Glomerular endothelial cell (primary cell): ENCODE measurements around the gene ATXN3L. TPM values are rescaled to one million over a fixed set of nuclear protein-coding genes. Genes with fewer than 3 reads are reported as not detected.
"Not testable (repeated sequence)": the region's sequence is repeated elsewhere in the genome, so short reads cannot be mapped to it uniquely, and the experiment has no call there.

Experiments
- DNase-seq: peaks from one replicate; pipeline ENCODE4 v3.0.0-alpha.2; 2011; ENCODE audit warnings: low read depth, low spot score; ENCODE audit errors: extremely low read depth
- total RNA-seq: library from RNA; depleted of rRNA; stranded (reverse); fragments of >200 nt; gene quantifications from 2 replicates; pipeline ENCODE4 v1.2.3, GENCODE V29; 2015

ATXN3L gene
- total RNA-seq, 1 donor from 2014 or later = not detected

DNA sequence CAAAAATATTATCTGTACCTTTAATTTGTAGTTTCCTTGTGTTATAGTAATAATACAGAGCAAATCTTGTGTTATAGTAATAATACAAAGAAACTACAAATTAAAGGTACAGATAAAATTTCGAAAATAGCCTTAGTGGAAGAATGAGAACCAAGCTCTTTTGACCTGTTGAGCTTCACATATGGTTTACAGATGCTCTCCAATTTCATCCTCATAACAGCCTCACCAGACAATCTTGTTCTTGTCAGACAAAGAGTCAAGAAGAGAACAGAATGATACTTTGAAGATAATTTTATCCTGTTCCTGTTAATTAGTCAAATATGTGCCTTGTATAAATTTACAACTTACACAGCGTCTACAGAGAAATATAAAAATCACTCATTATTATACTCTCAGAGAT is 12.8 kb downstream of the ATXN3L start:
- no peak for DNase-seq

GRCh38 chrX:13305108-13305507 is 14.7 kb downstream of the ATXN3L start:
- no peak for DNase-seq

GRCh38 chrX:13304052-13304451 is 15.8 kb downstream of the ATXN3L start:
- no peak for DNase-seq

DNA sequence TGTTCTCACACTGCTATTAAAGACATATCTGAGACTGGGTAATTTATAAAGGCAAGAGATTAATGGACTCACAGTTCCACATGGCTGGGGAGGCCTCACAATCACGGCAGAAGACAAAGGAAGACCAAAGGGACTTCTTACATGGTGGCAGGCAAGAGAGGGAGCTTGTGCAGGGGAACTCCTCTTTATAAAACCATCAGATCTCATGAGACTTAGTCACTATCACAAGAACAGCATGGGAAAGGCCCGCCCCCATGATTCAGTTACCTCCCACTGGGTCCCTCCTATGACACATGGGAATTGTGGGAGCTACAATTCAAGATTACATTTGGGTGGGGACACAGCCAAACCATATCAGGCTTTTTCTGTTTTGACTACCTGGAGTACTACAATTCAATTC is 16.6 kb downstream of the ATXN3L start:
- DNase-seq = not testable (repeated sequence)

DNA sequence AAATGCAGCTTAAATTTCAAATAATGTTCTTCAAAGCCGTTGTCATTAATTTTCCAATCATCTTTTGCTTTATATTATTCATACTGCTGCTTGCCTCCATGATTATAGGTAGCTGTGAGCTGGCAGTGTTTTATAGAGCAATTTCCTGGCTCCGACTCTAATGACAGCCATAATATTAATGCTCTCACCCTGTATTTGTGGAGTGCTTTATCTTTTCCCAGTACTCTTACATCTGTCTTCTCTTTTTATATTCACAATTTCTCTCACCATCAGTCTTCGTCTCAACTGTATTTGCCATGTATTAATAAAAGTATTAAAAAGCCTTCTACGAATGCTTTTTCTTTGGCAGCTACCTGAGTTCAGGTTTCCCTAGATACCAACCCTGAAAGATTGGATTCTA is 21.0 kb downstream of the ATXN3L start:
- DNase-seq = no peak

DNA sequence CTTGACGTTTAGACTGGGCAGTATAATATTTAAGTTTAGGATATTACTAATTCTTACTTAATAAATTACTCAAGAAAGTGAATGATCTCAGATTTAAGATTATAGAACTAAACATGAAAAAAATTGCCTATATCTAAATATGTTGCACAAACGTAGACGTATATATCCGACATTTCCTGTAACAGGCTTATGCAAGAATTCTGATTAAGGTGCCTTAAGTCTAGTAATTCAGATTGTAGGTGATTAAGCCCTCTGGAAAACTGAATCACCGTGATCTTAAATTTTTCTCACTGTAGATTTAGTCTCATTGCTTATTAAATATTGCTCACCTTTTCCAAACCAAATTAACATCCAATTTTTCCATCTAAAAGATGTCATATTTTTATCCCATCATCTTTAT is 24.0 kb downstream of the ATXN3L start:
- DNase-seq = no peak

GRCh38 chrX:13293700-13294099 is 26.2 kb downstream of the ATXN3L start:
- DNase-seq = no peak

GRCh38 chrX:13290891-13291614 is 28.8 kb downstream of the ATXN3L start:
- no peak for DNase-seq

DNA sequence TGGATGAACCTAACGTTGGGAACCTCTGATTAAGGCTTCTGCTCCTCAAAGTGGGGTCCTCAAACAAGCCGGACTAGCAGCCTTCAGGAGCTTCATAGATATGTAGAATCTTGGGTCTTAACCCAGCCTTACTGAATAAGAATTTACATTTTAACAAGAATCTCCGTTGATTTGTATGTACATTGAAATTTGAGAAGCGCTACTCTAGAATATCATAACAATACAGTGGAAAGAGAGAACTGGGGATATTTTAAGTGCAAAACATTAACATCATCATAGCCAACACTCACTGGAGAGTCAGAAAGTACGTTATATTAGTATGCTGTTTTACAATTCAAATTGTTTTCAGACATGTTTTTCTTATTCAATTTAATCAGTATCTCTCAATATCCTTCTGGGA is 31.2 kb downstream of the ATXN3L start:
- DNase-seq = no peak

DNA sequence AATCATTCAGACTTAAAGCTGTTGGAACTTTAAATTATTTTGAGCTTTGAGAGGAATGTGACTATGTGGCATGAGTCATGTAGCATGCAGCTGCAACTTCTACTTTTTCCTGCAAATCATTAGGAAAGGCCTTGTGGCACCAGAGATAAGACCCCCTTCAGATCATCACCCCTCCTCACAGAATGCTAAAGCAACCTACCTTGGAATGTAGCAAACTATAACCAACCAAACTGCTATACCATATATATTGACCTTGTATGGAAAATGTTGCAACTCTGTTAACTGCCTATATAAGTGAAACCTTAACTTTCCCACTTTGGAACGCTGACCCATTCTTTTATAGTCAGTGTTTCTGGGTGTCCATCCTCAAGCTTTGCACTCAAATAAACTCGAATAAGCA is 32.0 kb downstream of the ATXN3L start:
- peak; percentile 57 for DNase-seq

DNA sequence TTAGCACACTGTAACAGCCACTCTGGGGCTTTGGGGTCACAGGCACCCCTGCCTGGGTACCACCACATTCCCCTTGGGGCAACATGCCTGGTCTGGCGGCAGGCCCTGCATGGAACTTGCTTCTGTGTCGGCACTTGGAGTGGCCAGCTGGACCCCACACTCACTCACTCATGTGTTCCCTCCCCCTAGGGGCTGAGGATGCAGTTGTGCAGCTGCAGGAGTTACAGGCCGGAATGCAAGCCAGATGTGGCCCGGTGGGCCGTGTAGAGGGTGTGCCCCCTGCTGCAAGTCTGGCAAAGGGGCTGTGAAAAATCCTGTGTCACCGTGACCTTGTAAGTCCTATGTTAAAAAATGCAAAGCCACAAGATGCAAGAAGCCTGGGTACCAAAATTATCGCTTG is 34.2 kb downstream of the ATXN3L start:
- DNase-seq = no peak

- DNase-seq = no peak
Measured at GRCh38 chrX:13285229-13285628, 34.6 kb downstream of the ATXN3L start.

- no peak for DNase-seq
Measured at GRCh38 chrX:13284570-13284969, 35.3 kb downstream of the ATXN3L start.

DNA sequence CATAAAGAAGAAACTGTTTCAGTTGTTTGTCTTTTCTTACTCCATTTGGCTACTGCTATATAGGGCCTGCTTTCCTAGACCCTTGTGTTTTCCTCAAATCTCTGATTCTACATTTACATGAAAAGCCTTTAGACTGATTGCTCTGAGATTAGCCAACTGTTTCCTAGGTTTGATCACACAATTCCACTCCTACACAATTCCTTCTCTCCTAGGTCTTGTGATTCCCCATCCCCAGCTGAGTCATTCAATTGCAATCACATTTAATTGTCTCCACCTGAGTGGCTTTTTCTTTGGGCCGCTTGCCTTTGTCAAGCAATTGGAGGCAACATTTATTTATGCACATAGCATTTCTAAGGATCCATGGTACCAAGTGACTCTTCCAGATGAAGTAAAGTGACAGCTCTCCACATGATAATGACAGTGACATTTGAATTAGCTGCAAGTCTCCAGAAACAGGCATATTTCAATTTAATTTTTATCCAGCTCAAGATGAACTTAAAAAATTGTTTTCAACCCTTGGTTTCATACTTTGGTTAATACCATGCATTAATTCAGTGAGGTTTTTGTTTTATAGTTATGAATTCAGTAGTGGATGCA is 35.8 kb downstream of the ATXN3L start:
- DNase-seq = peak; percentile 37

DNA sequence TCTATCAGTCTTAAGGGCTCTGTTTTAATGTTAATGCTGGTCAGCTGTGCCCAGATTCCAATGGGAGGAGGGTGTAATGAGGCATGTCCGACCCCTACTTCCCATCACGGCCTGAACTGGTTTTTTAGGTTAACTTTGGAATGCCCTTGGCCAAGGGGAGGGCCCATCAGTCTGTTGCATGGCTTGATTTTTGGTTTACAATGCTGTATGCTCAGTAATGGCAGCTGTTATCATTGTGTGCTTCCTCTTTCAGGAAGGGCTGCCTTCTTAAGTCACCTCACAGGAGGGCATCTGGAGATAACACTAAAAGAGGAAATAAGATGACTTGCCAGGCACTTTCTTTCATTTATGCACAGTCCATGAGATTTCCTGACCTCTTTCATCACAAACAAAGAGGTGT is 36.3 kb downstream of the ATXN3L start:
- DNase-seq = peak; percentile 54

- DNase-seq = no peak
Measured at GRCh38 chrX:13281289-13281688, 38.6 kb downstream of the ATXN3L start.

GRCh38 chrX:13279279-13280018 is 40.4 kb downstream of the ATXN3L start:
- DNase-seq = no peak

DNA sequence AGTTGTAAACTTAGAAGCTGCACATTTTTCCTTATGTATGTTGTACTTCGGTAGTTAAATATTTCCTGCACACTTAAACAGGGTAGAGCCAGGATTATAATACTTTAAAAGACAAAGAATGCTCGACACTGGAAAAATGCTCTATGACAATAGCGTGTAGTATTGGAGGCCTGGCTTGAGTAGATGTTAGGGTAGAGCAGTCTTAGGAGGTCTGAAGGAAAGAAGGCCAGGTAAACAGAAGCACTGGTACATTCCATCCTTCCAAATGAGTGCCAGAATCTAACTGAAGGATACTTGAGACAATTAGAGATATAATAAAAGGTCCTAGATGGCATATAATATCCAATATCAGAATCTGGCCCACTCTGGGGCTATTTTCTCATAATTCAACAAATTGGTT is 42.3 kb downstream of the ATXN3L start:
- DNase-seq = no peak

DNA sequence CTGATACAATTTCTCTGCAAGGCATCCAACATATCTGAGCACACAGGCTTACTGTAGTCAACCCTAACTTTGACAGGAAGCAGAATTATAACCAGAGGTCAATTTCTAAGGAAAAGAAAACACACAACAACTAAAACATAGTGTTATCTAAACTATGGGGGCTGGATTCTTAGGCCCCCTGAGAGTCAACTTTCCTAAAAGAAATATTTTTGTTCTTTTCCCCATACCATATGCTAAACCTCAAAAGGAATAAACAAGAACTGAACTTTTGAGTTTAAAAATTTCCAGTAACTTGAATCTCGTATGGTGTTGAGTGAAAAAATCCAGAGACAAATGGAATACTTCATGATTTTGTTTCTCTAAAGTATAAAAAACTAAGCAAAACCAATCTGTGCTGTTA is 42.9 kb downstream of the ATXN3L start:
- DNase-seq = no peak

- DNase-seq = no peak
Measured at GRCh38 chrX:13275031-13275430, 44.8 kb downstream of the ATXN3L start.

GRCh38 chrX:13272426-13272825 is 47.4 kb downstream of the ATXN3L start:
- no peak for DNase-seq

DNA sequence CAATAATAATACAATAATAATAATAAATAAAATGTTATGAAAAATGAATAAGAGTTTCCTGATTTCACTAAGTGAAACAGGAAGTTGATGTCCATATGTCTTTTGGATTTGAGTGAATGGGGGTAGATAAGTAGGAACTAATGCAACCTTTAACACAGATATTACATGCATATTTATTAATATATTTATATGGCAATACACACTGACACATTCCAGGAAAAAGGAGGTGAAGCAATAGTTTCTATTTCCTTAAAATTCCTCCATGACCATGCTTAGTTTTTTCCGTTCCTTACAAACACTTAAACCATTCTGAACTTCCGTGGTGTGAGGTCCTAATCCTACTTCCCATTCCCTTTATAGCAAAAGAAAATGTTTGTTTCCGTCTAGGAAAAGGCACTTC is 48.3 kb downstream of the ATXN3L start:
- no peak for DNase-seq
